ENCODE results near the gene JMJD7.

DNA sequence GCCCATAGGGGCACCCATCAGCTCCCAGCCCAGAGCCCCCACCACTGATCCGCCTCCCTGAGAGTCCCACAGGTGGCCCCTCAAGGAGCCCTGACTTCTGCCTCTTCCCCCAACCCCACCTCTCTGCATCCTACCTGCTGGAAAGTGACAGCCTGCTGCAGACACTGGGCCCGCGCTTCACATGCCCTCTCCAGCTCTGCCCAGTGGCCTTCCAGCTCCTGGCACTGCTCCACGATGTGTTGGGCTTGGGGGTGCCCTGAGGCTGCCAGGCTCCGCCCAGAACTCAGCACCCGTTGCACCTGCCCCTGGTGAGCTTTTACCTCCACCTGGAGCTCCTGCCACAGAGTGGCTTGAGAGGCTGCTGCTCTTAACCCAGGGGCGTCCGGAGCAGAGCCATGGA is 45.8 kb downstream of the JMJD7 start:
- TF ChIP-seq CTCF (conservative IDR thresholded peaks at IDR 0.05; ENCODE audit: low read length) (no peak), EZH2phosphoT487 (IDR thresholded peaks at IDR 0.05; ENCODE audit: borderline replicate concordance) (no peak)

Data from Loucy (cell line).